GM23338 (cell line): Measurements from ENCODE around the gene MFF. TPM values are rescaled to one million over a fixed set of nuclear protein-coding genes. Genes with fewer than 3 reads are reported as not detected.

Experiments
- ATAC-seq: fragments of 200-7000 bp; cut with Tn5 transposase; 3 replicates; pipeline ENCODE4 v1.9.1; 2020
- DNase-seq: peaks from one replicate; pipeline ENCODE4 v3.0.0-alpha.2; 2015; ENCODE audit warnings: low spot score
- H2AFZ ChIP-seq: fragments of 200-600 bp; sonication (generic); 2 replicates; pipeline ENCODE4 v1.8.0; 2016; ENCODE audit warnings: antibody characterized with exemption, mild to moderate bottlenecking, moderate library complexity
- H3F3A ChIP-seq: fragments of 200-600 bp; sonication (generic); replicated peaks from 2 replicates; pipeline ENCODE4 v1.8.0; 2017; ENCODE audit warnings: antibody characterized with exemption, mixed run types, low read depth
- H3K27ac ChIP-seq: fragments of 200-600 bp; sonication (generic); 2 replicates; pipeline ENCODE4 v1.6.1; 2016; ENCODE audit warnings: low read depth
- H3K27me3 ChIP-seq: fragments of 200-600 bp; sonication (generic); 2 replicates; pipeline ENCODE4 v1.8.0; 2016; ENCODE audit warnings: mild to moderate bottlenecking, mixed run types, moderate library complexity; ENCODE audit not compliant: insufficient read depth
- H3K36me3 ChIP-seq: fragments of 200-600 bp; sonication (generic); 2 replicates; pipeline ENCODE4 v1.8.0; 2016; ENCODE audit warnings: mild to moderate bottlenecking; ENCODE audit not compliant: insufficient read depth
- H3K4me1 ChIP-seq: fragments of 200-600 bp; sonication (generic); 2 replicates; pipeline ENCODE4 v1.8.0; 2016; ENCODE audit warnings: mild to moderate bottlenecking, moderate library complexity; ENCODE audit not compliant: insufficient read depth
- H3K4me2 ChIP-seq: fragments of 200-600 bp; sonication (generic); 2 replicates; pipeline ENCODE4 v1.7.1; 2017; ENCODE audit warnings: mixed run types
- H3K4me3 ChIP-seq: fragments of 200-600 bp; sonication (generic); 2 replicates; pipeline ENCODE4 v1.6.1; 2016; ENCODE audit warnings: mixed run types
- H3K79me2 ChIP-seq: fragments of 200-600 bp; sonication (generic); replicated peaks from 2 replicates; pipeline ENCODE4 v1.8.0; 2017; ENCODE audit warnings: mild to moderate bottlenecking; ENCODE audit not compliant: insufficient read depth
- H3K9me2 ChIP-seq: fragments of 200-600 bp; sonication (generic); 2 replicates; pipeline ENCODE4 v1.8.0; 2017; ENCODE audit not compliant: insufficient read depth
- H4K20me1 ChIP-seq: fragments of 200-600 bp; sonication (generic); replicated peaks from 2 replicates; pipeline ENCODE4 v1.8.0; 2017; ENCODE audit warnings: mild to moderate bottlenecking; ENCODE audit not compliant: insufficient read depth
- H3K27ac Mint-ChIP-seq: 2 replicates; pipeline ENCODE4 v1.8.0; 2020; ENCODE audit warnings: inconsistent platforms, mild to moderate bottlenecking, moderate library complexity, mixed read lengths
- H3K27me3 Mint-ChIP-seq: 3 replicates; pipeline ENCODE4 v1.8.0; 2022; ENCODE audit warnings: low read depth, mild to moderate bottlenecking, moderate library complexity, mixed read lengths, inconsistent platforms; ENCODE audit not compliant: insufficient read depth, poor library complexity
- H3K36me3 Mint-ChIP-seq: 3 replicates; pipeline ENCODE4 v1.8.0; 2021; ENCODE audit warnings: low read depth, mild to moderate bottlenecking, inconsistent platforms, moderate library complexity, mixed read lengths
- H3K4me1 Mint-ChIP-seq: 3 replicates; pipeline ENCODE4 v1.8.0; 2020; ENCODE audit warnings: mild to moderate bottlenecking, inconsistent platforms, mixed read lengths
- H3K4me3 Mint-ChIP-seq: 3 replicates; pipeline ENCODE4 v1.8.0; 2021; ENCODE audit warnings: moderate library complexity, mild to moderate bottlenecking, inconsistent platforms, mixed read lengths
- H3K9me3 Mint-ChIP-seq: 3 replicates; pipeline ENCODE4 v1.8.0; 2020; ENCODE audit warnings: moderate library complexity, mild to moderate bottlenecking, inconsistent platforms, mixed read lengths
- CTCF ChIP-seq, 2 experiments: fragments of 200-600 bp in 1 of 2; sonication (generic) in 1 of 2; conservative IDR thresholded peaks; 2 replicates each; pipeline versions ENCODE4 v1.5.1 to v1.6.1; 2016 to 2017; ENCODE audit warnings: antibody characterized with exemption in 2 of 2, low read depth in 2 of 2, mild to moderate bottlenecking in 2 of 2, moderate library complexity in 1 of 2
- ETS1 ChIP-seq: IDR thresholded peaks from 2 replicates; pipeline ENCODE4 v1.6.1; 2016; ENCODE audit warnings: antibody characterized with exemption
- EZH2 ChIP-seq: fragments of 200-600 bp; sonication (generic); IDR thresholded peaks from one replicate; pipeline ENCODE4 v1.8.0; 2017; ENCODE audit warnings: antibody characterized with exemption, mild to moderate bottlenecking, low read depth; ENCODE audit not compliant: unreplicated experiment
- EZH2phosphoT487 ChIP-seq: fragments of 200-600 bp; sonication (generic); IDR thresholded peaks from one replicate; pipeline ENCODE4 v1.8.1; 2018; ENCODE audit warnings: antibody characterized with exemption; ENCODE audit not compliant: unreplicated experiment
- JUNB ChIP-seq: IDR thresholded peaks from one replicate; pipeline ENCODE4 v1.6.1; 2016; ENCODE audit warnings: antibody characterized with exemption; ENCODE audit not compliant: unreplicated experiment
- NANOG ChIP-seq: IDR thresholded peaks from 2 replicates; pipeline ENCODE4 v1.6.1; 2016; ENCODE audit warnings: antibody characterized with exemption, borderline replicate concordance
- POLR2AphosphoS5 ChIP-seq: IDR thresholded peaks from 2 replicates; pipeline ENCODE4 v1.6.1; 2016; ENCODE audit warnings: antibody characterized with exemption, low read depth
- REST ChIP-seq: IDR thresholded peaks from one replicate; pipeline ENCODE4 v1.6.1; 2018; ENCODE audit warnings: antibody characterized with exemption; ENCODE audit not compliant: unreplicated experiment
- STAT1 ChIP-seq: IDR thresholded peaks from one replicate; pipeline ENCODE4 v1.6.1; 2016; ENCODE audit warnings: antibody characterized with exemption; ENCODE audit not compliant: unreplicated experiment
- ZNF114 ChIP-seq: fragments of 250-450 bp; sonication (Bioruptor Pico); IDR thresholded peaks from 2 replicates; pipeline ENCODE4 v1.5.0; 2020; ENCODE audit warnings: mild to moderate bottlenecking, moderate library complexity
- ZNF331 ChIP-seq: fragments of 250-450 bp; sonication (Bioruptor Pico); IDR thresholded peaks from 2 replicates; pipeline ENCODE4 v1.5.0; 2020; ENCODE audit warnings: low read depth, mild to moderate bottlenecking, moderate library complexity
- polyA plus RNA-seq: library from polyadenylated mRNA; unstranded; fragments of >200 nt; fragmentation: Nextera tagmentation; extraction: Ambion mirVana; gene quantifications from 2 replicates; pipeline ENCODE4 v1.2.1, GENCODE V29; 2016
- total RNA-seq: library from RNA; depleted of rRNA; stranded (reverse); fragments of >200 nt; shearing (Covaris generic); gene quantifications from 2 replicates; pipeline ENCODE4 v1.2.3, GENCODE V29; 2014

The MFF gene
- total and polyA plus RNA-seq, 2 experiments from 2014 or later: 112 to 161 TPM

GRCh38 chr2:227367427-227367795, 42.4 kb downstream of the MFF start:
- H3K27ac ChIP-seq: no peak overlapping the region
- H3K4me3 Mint-ChIP-seq: no peak overlapping the region
- no peak overlapping the region for H3K4me3 ChIP-seq
- no peaks in the 10 kb centered on the region for H3K27me3 Mint-ChIP-seq
- H3K4me2 ChIP-seq: no peak overlapping the region
- H3K27me3 ChIP-seq: no peaks in the 10 kb centered on the region
- H2AFZ ChIP-seq: no peak overlapping the region
- no peaks in the 10 kb centered on the region for H3K36me3 Mint-ChIP-seq
- no peak for TF ChIP-seq EZH2phosphoT487
- no peak for TF ChIP-seq JUNB
- no peak for TF ChIP-seq ETS1
- H3K79me2 ChIP-seq: no peaks in the 10 kb centered on the region
- no peaks in the 10 kb centered on the region for H3K4me1 Mint-ChIP-seq
- H3K4me1 ChIP-seq: no peaks in the 10 kb centered on the region
- DNase-seq (no peak), ATAC-seq (no peak)
- H3K9me2 ChIP-seq: no peaks in the 10 kb centered on the region
- H3K36me3 ChIP-seq: no peaks in the 10 kb centered on the region
- H4K20me1 ChIP-seq: no peaks in the 10 kb centered on the region
- H3K27ac Mint-ChIP-seq: no peak overlapping the region
- H3K9me3 Mint-ChIP-seq: no peaks in the 10 kb centered on the region; the same call in 2 of the 3 replicates
- no peaks in the 10 kb centered on the region for H3F3A ChIP-seq

- Histone ChIP-seq H3K4me3 (no peak overlapping the region), H4K20me1 (no peaks in the 10 kb centered on the region), H3K4me2 (no peak overlapping the region), H3K4me1 (no peaks in the 10 kb centered on the region), H3K9me2 (no peaks in the 10 kb centered on the region), H3F3A (no peaks in the 10 kb centered on the region), H3K79me2 (no peaks in the 10 kb centered on the region), H3K27me3 (no peaks in the 10 kb centered on the region), H3K36me3 (no peaks in the 10 kb centered on the region), H2AFZ (no peak overlapping the region), H3K27ac (no peak overlapping the region)
- DNase-seq: no peak
- Mint-ChIP-seq H3K4me3 (no peak overlapping the region), H3K36me3 (no peaks in the 10 kb centered on the region), H3K27ac (no peak overlapping the region), H3K4me1 (no peaks in the 10 kb centered on the region), H3K9me3 (no peaks in the 10 kb centered on the region; the same call in 2 of the 3 replicates), H3K27me3 (no peaks in the 10 kb centered on the region)
- no peak for ATAC-seq
- TF ChIP-seq EZH2 (no peak), ZNF114 (CRISPR knock-in tag) (no peak), POLR2AphosphoS5 (no peak), CTCF (conservative IDR thresholded peaks at IDR 0.05; ENCODE audit: low read depth in 2 of 2) (no peak), NANOG (no peak), ZNF331 (no peak), STAT1 (no peak), REST (no peak)
Observed at GRCh38 chr2:227368574-227368973, 43.5 kb downstream of the MFF start.
